ENCODE data around the gene CCDC92.

- no peak for TF ChIP-seq CSDC2 (CRISPR knock-in tag; IDR thresholded peaks at IDR 0.05)
- TF ChIP-seq CREB5 (CRISPR knock-in tag; IDR thresholded peaks at IDR 0.05; ENCODE audit: low read depth): no peak
- no peak for TF ChIP-seq POU6F1 (CRISPR knock-in tag; IDR thresholded peaks at IDR 0.05; ENCODE audit: borderline replicate concordance, low read depth)
- TF ChIP-seq PATZ1 (CRISPR knock-in tag; IDR thresholded peaks at IDR 0.05; ENCODE audit: borderline replicate concordance): no peak
- TF ChIP-seq ZFP30 (CRISPR knock-in tag; IDR thresholded peaks at IDR 0.05): no peak
- no peak for TF ChIP-seq SNAI2 (CRISPR knock-in tag; IDR thresholded peaks at IDR 0.05)
- no peak for TF ChIP-seq CSRNP3 (CRISPR knock-in tag; IDR thresholded peaks at IDR 0.05)
- TF ChIP-seq TCF4 (CRISPR knock-in tag; IDR thresholded peaks at IDR 0.05; ENCODE audit: borderline replicate concordance): no peak
- TF ChIP-seq ZFP3 (CRISPR knock-in tag; IDR thresholded peaks at IDR 0.05): no peak
- no peak for TF ChIP-seq PPARA (CRISPR knock-in tag; IDR thresholded peaks at IDR 0.05; ENCODE audit: borderline replicate concordance)
- TF ChIP-seq ARNTL (CRISPR knock-in tag; IDR thresholded peaks at IDR 0.05; ENCODE audit: borderline replicate concordance, low read depth): no peak
- no peak for TF ChIP-seq ZNF565 (CRISPR knock-in tag; conservative IDR thresholded peaks at IDR 0.05; ENCODE audit: low read depth)
- no peak for TF ChIP-seq ESRRG (CRISPR knock-in tag; IDR thresholded peaks at IDR 0.05)
- TF ChIP-seq RARB (CRISPR knock-in tag; IDR thresholded peaks at IDR 0.05): no peak
Measured at GRCh38 chr12:123886931-123887582, 85.6 kb downstream of the CCDC92 start.
